PC-9 (cell line): ENCODE measurements around the gene CD81.

Experiments
- EZH2 ChIP-seq: fragments of 200-600 bp; sonication (generic); IDR thresholded peaks from 2 replicates; pipeline ENCODE4 v1.8.0; 2017; ENCODE audit warnings: antibody characterized with exemption, low read depth
- TF ChIP-seq, protein P1 (sequence below): fragments of 200-600 bp; sonication (generic); conservative IDR thresholded peaks from 2 replicates; pipeline ENCODE4 v1.6.1; 2017; ENCODE audit warnings: mixed run types, antibody characterized with exemption, mild to moderate bottlenecking, moderate library complexity

DNA sequence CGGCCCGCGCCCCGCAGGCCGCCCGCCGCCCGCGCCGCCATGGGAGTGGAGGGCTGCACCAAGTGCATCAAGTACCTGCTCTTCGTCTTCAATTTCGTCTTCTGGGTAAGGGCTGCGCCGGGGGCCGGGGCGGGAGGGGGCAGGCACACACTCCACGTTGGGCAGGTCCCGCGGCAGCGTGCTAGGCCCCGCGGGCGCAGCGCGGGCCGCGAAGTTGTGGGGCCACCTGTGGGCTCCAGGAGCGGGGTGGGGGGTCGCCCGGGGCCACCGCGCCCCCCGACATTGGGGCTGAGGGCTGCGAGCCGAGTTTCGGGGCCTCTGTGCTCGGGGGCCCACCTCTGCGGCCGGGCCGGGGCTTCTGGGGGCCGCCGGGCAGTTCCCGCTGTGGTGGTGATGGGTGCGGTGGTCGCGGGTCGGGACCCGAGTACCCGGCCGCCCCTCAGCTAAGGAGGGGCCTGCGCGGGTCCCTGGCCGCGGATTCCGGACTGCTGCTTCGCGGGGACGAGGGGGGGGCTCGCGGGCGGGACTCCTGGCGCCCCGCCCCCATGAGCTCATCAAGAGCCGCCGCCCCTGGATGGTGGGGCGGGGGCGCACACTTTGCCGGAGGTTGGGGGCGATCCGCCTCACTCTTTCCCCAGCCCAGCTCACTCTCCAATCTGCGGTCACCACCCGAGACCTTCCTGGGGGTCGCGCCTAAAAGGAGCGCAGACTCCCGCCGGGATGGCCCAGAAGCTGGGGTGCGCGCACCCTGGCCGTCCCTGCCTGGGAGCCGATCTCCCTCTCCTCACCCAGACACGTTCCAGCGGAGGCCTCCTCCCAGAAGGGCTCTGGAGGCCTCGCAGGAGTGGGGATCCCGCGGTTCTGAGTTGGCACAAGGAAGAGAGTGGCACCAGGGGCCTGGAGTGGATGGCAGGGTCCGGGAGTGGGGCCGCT is 667 bp downstream of the CD81 start:
- TF ChIP-seq, protein P1, sequence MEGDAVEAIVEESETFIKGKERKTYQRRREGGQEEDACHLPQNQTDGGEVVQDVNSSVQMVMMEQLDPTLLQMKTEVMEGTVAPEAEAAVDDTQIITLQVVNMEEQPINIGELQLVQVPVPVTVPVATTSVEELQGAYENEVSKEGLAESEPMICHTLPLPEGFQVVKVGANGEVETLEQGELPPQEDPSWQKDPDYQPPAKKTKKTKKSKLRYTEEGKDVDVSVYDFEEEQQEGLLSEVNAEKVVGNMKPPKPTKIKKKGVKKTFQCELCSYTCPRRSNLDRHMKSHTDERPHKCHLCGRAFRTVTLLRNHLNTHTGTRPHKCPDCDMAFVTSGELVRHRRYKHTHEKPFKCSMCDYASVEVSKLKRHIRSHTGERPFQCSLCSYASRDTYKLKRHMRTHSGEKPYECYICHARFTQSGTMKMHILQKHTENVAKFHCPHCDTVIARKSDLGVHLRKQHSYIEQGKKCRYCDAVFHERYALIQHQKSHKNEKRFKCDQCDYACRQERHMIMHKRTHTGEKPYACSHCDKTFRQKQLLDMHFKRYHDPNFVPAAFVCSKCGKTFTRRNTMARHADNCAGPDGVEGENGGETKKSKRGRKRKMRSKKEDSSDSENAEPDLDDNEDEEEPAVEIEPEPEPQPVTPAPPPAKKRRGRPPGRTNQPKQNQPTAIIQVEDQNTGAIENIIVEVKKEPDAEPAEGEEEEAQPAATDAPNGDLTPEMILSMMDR: no peak
- TF ChIP-seq EZH2: no peak
